Dermis blood vessel endothelial cell (primary cell): ENCODE data around the gene PRR14L. TPM values are rescaled to one million over a fixed set of nuclear protein-coding genes. Genes with fewer than 3 reads are reported as not detected.
A peak's percentile ranks its signal among the peaks of the same experiment; 100 is the strongest.
"Not testable (repeated sequence)": the region's sequence is repeated elsewhere in the genome, so short reads cannot be mapped to it uniquely, and the experiment has no call there.

Experiments
- DNase-seq: peaks from one replicate; pipeline ENCODE4 v3.0.0; 2010
- total RNA-seq: library from RNA; depleted of rRNA; stranded (reverse); fragments of >200 nt; gene quantifications from 2 replicates; pipeline ENCODE4 v1.2.3, GENCODE V29; 2014

PRR14L gene
- total RNA-seq, 1 donor from 2014 or later, result 23.0 TPM

DNA sequence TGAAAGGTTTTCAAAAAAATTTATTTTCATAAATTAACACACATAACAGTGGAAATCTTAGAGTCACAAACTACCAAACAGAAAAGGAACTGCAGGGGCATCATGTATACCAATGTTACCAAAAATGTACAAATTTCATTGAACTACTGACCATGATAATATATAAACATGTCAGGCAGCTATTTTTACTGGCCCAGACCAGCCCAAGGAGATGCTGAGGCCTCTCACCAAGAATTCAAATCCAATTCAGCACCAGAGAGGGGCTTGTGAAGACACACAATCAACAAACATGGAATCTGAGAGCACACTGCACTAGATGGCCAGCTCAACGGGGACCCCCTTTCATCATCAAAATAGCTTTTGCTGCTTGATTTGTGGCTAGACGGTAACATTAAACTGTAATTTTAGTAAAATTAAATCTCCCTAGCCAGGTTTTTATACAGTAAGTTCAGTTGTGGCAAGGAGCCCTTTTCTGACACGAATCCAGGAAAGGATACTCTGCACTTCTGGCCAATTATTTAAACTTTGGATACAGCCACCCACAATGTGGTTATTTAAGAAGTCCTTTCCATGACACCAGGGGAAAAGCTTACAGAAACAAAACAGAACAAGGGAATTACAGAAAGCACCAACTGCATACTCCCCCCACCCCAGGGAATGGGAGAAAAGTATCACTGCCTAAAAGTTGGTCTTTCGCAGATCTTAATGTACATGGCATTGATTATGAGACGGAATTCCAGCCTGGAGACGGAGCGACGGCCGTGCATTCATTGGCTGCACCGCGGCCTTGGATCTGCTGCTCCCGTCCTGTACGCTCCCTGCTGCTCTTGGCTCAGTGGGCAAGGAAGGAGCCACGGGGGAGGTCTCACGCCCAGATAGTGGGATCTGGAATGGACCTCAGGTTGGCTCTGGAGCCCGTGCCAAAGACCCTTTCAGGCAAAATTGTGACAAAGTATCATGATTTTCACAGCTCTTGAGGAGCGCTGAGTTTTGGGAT lies 68.3 kb downstream of the PRR14L start:
- DNase-seq, result no peak

DNA sequence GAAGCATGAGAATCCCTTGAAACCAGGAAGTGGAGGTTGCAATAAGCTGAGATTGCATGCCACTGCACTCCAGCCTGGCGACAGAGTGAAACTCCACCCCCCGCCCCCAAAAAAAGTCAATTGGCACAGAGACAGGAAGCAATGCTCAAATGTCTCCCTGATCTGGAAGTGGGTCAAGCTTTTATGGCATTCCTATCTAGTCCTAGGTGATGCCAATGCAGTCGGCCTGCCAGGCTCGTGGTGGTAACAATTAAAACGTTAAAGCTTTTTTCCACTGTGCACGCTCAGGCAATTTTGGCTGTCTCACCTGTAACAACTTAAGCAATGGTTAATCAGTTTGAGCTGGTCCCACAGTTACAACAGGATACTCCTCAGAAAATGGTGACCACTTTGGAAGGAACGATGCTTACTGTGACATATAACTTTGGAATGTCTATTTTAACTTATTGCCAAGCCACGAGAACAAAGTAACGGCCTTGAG lies 69.0 kb downstream of the PRR14L start:
- peak; percentile 37 for DNase-seq

DNA sequence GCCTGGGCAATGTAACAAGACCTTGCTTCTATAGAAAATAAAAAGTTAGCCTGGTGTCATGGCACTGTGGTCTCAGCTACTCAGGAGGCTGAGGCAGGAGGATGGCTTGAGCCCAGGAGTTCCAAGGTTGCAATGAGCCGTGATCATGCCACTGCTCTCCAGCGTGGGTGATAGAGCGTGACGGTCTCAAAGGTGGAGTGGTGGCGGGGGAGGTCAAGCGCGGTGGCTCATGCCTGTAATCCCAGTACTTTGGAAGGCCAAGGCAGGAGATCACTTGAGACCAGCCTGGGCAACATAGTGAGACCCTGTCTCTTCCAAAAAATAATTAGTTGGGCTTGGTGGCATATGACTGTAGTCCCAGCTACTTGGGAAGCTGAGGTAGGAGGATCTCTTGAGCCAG lies 71.2 kb downstream of the PRR14L start:
- no peak for DNase-seq

DNA sequence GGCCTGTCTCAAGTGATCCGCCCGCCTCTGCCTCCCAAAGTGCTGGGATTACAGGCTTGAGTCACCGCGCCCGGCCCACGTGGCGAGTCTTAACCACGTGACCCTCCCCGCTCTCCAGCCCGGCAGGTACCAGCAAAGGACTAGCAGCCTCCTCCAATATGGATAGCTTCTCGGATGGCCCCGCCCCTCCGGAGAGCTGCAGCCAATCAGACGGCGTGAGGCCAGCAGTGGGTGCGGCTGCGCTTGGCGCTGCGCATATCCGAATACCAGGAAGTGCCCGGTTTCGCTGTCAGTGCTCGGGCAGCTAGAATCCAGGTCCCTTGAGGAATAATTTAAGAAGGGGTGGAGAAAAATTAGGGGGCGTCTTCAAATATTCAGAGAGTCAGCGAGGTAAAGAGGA lies 73.2 kb downstream of the PRR14L start:
- peak; percentile 96 for DNase-seq

DNA sequence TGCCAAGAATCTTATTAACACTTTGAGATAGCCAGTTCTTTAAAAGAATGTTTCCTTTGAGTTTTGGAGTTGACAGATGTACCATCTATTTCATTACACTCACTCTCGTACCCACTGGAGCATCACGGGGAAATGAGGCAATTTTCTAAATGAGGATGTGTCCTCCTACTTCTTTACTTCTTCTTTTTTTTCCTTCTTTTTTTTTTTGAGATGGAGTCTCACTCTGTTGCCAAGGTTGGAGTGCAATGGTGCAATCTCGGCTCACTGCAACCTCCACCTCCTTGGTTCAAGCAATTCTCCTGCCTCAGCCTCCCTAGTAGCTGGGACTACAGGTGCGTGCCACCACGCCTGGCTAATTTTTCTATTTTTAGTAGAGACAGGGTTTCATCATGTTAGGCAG lies 75.7 kb downstream of the PRR14L start:
- DNase-seq, result not testable (repeated sequence)

DNA sequence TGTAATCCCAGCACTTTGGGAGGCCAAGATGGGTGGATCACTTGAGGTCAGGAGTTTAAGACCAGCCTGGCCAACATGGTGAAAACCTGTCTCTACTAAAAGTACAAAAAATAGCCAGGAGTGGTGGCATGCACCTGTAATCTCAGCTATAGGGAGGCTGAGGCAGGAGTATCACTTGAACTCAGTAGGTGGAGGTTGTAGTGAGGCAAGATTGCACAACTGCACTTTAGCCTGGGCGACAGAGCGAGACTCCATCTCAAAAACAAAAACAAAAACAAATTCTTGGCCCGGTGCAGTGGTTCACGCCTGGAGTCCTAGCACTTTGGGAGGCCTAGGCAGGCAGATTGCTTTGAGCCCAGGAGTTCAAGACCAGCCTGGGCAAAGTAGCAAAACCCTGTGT lies 81.1 kb downstream of the PRR14L start:
- not testable (repeated sequence) for DNase-seq

DNA sequence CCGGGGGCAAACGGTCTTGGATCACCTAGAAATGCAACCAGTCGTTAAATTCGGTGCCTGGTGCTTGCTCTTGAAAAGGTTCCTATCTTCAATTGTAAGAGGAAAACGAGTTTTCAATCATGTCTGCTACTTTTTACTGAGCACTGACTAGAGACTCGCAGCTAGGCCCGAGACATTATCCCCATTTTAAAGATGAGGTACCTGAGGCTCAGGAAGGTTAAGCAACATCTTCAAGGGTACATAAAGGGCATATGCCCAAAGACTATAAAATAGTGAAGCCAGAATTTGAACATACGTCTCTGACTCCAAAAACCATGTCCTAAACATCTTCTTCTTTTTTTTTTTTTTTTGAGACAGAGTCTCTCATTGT lies 87.3 kb downstream of the PRR14L start:
- DNase-seq, result no peak

DNA sequence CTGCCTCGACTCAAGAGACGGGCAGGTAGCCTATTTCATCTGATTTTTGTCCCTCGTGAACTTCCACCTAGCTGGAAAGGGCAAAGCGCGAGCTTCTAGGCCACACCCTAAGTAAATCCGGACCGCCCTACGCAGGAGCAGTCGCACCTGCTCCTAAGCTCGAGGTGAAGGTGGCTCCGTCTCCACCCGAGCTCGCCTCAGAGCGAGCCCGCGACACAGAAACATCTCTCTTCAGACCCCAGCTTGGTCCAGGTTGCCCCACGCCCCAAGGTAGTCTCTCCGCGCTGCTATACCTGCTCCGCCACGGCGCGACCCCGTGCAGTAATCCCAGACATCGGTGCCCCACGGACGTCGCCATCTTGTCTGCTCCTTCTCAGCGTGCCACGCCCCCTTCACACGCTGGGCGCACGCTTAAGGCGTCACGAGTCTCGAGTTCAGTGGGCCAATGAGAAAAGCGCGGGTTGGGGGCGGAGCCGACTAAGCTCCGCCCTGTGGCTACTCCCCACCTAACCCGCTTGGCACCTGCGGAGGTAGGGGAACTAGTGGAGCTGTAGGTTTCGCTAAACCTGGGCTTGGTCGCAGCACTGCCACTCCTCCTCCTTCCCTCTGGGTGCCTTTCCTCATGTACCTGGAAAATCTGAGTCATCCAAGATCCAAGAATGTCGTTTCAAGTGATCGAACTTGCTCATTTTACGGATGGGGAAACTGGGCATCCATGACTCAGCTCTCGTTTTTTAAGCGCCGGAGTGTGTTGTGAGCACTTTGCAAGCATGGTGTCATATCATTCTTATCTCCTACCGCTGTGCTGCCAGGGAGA lies 87.9 kb downstream of the PRR14L start, which contains the start of gene PISD:
Gene PISD (minus strand): TSS at position 365 of the 817 bp plus-strand sequence. CDS start 7 bp downstream, at position 358.
- peak; percentile 98 for DNase-seq

DNA sequence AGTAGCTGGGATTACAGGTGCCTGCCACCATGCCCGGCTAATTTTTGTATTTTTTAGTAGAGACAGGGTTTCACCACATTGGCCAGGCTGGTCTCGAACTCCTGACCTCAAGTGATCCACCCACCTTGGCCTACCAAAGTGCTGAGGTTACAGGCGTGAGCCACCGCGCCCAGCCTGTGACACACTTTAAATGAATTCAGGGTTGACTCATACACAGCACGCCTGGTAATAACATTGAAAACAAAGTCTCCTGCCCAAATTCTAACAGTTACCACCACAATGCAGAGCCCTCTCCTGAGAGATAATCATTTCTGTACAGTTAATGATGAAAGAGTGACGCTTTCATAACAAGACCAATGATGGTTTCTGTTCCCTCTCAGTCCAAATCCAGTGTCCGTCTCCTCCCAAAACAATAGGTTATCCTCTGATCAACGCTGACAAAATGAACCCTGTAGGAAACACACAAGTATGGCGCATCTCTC lies 89.0 kb downstream of the PRR14L start:
- DNase-seq, result peak; percentile 65

DNA sequence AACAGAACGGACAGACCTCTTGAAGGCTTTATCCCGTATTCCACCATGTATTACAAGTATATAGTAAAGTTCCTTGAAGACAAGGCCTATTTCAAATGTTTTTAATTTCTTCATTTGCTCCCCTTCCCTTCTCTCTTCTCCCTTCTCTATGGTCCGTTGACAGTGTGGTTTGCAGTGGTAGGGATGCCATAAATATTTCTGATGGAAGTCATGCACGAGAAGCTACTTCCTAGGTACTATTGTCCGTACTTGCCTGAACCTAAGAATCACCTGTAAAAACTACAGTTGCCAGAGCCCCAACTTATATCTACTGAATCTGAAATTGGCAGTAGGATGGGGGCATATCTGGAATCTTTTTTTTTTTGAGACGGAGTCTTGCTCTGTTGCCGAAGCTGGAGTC lies 90.7 kb downstream of the PRR14L start:
- DNase-seq, result no peak

DNA sequence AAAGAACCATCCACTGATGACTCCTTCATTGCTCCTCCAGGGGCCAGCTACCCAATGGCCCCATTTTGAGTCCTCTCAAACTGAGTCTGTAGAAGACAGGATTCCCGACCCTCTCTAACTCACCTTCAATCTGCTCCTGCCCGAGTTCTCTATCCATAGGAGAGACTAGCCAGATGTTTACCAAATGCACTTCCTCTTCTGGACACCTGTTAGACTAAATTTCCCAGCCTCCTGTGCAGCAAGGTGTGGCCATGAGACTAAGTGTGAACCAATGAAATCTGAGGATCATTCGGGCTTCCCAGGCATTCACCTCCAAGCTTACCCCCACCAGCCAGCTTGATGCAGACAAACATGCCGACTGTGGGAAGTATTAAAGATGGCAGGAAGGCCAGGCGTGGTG lies 95.5 kb downstream of the PRR14L start:
- DNase-seq, result no peak

DNA sequence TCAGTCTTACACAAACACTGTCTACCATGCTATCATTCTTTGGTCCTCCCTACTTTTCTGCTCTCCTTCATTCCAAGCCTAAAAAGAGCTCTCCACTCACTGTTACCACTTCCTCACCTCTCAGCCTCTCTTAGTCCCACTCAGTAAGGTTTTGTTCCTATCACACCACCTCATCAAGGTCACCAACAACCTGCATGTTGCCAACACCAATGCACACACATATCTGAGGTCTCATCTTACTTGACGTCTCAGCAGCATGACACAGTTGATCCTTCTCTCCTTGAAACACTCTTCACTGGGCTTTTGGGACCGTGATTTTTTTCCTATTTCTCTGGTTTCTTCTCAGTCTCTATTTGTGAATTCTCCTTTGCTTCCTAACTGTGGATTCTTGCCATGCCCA lies 96.0 kb downstream of the PRR14L start:
- DNase-seq, result no peak

DNA sequence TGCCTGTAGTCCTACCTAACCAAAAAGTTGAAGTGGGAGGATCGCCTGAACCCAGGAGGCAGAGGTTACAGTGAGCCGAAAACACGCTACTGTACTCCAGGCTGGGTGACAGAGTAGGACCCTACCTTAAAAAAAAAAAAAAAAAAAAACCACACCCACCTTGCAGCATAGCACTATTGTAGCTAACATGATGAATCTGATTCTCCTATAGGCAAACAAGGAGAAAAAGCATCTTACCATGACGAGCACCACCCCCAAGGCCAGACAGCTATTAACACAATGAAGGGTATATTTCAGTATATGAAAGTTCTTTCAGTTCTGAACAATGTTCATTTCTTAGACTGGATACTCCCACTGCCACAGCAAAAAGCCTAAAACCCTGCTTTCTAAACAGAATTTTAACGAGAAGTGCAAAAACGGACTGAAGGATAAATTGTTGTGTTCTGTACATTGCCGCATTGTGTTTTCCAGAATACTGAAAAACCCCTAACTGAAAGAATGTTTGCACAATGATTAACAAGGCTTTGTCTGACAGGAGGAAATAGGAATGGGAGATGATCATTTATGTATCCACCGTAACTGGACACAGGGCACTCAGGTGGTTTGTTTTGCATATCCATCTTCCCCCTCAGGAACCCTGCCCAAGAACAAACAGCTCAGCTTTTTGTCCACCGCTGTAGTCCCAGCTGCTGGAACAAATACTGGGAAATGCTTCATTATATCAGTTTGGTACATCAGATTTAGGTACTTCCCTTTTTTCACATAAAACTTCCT lies 96.8 kb downstream of the PRR14L start:
- no peak for DNase-seq

DNA sequence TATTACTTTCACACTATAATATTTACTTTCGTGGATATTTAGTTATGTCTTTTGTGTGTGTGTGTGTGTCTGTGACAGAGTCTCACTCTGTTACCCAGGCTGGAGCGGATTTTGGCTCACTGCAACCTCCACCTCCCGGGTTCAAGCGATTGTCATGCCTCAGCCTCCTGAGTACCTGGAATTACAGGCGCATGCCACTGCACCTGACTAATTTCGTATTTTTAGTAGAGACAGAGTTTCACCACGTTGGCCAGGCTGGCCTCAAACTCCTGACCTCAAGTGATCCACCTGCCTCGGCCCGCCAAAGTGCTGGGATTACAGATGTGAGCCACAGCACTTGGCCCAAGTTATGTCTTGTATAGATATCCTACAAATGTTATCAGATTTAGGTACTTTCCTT lies 97.8 kb downstream of the PRR14L start:
- DNase-seq, result no peak

DNA sequence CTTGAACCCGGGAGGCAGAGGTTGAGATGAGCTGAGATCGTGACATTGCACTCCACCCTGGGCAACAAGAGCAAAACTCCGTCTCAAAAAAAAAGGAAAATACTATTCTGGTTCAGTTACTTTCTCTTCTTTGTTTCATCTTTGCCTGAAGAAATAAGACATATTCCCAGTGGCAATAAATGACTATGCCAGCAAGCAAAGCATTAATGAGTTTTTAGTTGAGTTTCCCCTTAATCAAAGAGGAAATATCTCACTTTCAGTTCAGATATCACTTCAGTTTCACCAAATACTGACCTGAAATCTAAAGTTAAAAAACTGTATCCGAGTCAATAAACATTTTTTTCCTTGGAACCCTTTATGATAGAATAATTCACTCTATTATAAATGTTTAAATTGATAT lies 98.3 kb downstream of the PRR14L start:
- DNase-seq, result no peak

DNA sequence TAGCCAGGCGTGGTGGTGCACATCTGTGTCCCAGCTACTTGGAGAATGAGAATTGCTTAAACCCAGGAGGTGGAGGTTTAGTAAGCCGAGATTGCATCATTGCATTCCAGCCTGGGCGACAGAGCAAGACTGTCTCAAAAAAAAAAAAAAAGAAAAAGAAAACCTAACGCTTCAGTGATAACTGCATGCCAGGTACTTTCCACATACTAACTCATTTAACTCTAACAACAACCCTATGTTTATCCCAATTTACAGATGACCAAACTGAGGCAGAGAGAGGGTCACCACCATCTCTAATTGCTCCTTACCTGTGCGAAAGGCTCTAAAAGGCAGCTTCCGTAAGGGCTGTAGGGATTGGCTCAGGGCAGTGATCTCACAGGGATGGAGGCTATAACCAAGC lies 99.5 kb downstream of the PRR14L start:
- DNase-seq, result no peak

DNA sequence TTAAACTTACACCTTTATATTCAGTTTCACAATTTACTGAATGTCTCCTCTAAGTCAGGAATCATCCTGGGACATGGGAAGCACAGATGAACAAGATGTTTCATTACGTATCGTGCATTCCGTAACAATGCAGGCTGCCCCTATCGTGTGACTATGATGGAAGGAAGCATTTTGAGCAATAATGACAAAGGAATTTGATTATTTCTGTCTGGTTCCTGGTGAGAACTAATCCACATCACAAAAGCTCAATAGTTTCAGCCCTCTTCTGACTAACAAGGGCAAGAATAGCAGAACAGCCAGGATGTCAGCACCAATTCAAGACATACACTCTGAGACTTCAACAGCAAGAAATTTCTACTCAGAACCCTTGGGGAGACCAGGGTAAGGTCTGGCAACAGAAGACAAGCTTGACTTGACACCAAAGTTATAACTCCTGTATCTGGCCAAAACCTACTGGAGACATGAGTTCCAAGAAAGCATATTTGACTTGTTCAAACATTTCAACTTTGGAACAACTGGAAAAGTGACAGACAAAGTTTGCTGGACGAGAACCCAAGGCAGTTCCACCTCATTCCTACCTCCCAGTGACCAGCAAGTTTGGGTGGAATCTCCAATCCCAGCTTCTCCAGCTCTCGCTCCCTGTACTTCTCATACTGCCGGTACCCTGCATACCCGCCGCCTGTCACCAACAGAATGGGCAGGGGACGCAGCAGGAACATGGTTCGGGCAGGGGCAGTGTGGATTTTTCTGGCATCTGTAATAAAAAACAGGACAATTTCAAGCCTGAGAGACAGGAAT lies 102.2 kb downstream of the PRR14L start:
- peak; percentile 81 for DNase-seq

DNA sequence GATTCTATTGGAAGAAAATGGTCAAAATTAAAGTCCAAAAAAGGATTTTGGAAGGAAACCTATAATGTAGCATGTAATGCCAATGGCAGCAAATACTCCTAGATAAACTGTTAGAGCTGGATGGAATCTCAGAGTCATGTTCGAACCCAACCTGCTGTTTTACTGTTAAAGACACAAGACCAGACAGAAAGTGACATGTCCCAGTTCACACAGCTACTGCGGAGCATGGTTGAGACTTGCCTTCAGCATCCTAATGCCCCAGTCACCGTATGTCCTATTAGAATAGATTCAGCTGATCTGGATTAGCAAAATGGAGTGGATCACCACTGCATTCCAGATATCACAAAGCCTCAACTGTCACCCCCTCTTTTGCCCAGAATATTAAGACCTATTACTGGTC lies 102.9 kb downstream of the PRR14L start:
- DNase-seq, result peak; percentile 21

DNA sequence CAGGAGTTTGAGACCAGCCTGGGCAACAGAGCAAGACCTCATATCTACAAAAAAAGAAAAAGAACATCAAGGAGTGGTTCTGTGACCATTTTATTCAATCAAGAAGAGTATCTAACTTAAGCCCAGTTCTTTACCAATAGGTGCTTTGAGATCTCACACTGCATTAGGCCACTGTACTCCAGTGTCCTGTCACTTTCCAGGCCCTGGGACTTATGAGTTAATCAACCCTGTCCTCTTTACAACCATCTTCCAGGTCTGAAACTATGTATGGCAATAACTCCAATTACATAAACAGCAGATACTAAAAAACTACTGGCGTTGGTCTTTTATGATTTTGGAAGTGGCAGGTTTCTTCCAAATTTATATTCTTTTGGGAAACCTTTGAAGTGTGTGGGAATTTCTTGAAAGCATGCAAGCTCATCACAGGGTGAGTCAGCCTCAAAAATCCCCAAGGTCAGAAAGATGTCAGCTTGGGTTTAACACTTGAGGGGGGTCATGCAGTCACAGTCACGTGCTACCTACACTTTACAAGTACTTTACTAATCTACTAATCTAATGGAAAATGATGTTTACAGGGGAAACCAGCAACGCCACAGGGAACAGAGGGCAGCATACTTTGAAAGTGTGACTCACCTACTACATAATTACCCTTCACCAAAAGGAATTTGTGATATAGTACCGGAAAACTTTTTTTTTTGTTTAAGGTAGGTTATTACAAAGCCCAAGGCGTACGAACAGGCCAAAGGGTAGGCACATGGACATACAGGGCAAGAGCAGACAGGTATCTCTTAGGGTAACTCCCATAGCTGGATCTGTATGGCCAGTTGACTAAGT lies 103.5 kb downstream of the PRR14L start:
- DNase-seq, result peak; percentile 98

DNA sequence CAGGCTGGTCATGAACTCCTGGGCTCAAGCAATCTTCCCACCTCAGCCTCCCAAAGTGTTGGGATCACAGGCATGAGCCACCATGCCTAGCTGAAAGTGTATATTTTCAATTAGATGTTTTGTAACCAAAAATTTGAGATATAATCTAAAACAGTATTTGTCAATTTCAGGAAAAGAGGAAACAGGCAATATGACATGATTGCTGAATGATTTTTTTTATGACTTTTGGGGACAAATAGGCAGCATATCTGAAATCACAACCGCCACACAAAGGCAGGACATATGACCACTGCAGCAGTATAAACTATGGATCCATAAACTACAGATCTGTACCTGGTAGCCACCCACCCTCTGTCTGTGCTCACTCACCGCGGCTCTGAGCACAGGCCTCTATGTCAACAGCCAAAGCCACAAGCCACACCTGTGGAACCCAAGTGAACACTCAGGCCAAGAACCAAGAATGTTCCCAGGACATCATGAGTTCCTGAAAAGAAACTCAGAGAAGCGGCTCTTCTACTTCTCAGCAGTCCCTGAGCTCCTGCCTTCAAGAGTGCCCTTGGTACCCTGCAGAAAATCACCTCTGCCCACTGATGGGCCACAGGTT lies 110.4 kb downstream of the PRR14L start:
- DNase-seq, result no peak
